Stimulated activated CD4-positive, alpha-beta T cell treated with anti-CD3 and anti-CD28 coated beads, Interleukin-12 subunit alpha, Interleukin-12 subunit beta, amount 100 ng/mL, for 24 hours (primary cell): Measurements from ENCODE around the gene SMIM33.
"Not testable (repeated sequence)": the region's sequence is repeated elsewhere in the genome, so short reads cannot be mapped to it uniquely, and the experiment has no call there.

ENCODE experiments used
- DNase-seq, 2 experiments: peaks; one replicate each; pipeline ENCODE4 v3.0.0-alpha.2; 2020; ENCODE audit warnings: low read depth in 2 of 2

The SMIM33 gene

DNA sequence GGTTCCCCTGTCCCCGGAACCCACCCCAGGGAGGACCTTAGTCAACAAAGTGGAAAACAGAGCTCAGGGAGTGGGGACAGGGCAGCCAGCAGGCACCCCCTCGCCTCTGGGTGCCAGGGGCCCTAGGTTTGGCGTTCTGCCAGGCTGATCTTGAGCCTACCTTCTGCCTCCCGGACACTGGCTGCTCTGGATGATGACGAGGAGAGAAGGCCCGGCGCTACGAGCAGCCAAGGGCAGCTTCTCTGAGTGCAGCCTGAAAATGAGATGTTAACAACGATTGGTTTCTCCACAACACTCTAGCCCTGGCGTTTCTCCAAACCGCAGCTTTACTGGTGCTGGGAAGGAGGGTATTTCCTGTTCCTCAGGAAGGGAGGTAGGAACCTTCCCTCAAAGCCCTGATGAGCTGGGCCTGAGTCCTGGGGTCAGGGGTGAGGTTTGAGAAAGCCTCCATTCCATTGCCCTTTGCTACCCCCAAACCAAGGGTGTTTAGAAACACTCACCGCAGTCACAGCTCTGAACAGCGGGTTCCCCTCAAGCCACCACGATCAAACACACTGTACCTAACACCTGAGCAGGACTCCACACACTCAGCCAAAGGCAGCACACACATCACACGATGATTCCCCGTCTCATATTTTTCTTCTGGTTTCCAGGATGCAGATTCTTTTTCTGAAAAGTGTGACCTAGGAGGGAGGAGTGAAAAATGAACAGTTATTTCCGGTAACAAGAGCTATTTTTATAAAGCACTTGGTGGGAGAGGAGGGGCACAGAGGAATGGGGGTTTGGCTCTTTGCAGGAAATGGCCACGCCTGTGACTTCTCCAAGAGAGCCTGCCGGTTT is 11.5 kb downstream of the SMIM33 start, which contains the start of gene STING1:
Gene STING1 (minus strand): TSS at position 709 of the 840 bp plus-strand sequence. CDS start 1,054 bp downstream, outside the sequence.
- peak; percentile 41 to 75 for DNase-seq

- not testable (repeated sequence) for DNase-seq
Observed at GRCh38 chr5:139482890-139483208, 12.0 kb downstream of the SMIM33 start.

DNA sequence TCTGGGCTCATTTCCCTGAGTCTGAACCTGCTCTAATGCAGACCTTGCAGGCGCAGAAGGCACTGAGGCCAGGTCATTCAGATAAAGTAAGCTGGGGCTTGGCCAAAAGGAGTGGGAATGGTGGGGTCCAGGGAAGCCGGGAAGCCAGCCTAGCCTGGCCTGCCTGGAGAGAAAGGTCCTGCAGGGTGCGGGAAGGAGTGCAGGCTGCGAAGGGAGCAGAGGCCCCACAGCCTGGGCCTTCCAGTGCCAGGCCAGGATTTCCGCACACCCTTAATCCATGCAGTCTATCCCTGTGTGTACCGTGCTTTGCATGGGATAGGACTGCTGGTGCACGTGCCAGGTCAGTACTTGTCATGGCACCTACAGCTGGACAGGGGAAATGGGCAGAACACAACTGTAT is 15.4 kb downstream of the SMIM33 start:
- no peak for DNase-seq

DNA sequence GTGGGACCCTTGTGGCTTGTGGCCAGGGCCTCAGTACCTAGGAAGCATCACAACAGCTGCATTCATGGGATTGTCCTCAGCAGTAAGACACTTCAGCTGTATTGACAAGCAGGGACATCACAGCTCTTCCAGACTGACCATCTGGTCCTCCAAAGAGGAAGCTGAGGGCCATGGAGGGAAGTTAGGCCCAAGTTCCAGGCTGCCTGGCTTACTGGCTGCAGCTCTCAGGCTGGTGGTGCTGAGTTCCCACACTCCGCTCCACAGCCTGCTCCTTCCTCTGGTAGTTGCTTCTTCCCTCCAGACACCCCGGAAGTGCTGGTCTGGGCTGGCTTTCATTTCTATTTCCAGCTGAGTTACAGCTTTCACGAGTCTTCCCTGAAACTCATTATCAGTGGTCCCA is 17.5 kb downstream of the SMIM33 start:
- no peak for DNase-seq

DNA sequence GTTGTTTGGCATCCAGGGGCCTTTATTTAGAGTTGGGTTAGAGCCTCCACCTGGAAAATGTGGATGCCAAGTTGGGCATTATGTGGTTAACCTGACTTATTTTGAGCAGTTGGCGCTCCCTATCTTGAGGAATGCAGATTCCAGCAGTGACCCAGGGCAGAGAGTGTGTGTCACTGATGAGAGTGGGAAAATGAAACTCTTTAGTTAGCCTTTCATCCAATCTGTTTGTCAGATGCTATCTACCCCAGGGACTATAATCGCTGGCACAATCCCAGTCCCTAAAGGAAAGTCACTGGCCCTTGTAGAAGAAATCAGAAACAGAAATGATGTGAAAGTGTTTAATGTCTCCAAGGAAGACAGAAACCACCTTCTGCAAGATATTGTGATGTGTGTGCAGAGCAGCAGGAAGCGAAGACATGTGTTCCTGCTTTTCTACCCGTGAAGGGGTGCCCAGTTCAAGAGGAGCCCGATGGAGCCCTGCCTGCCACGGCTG is 21.9 kb downstream of the SMIM33 start:
- no peak for DNase-seq

DNA sequence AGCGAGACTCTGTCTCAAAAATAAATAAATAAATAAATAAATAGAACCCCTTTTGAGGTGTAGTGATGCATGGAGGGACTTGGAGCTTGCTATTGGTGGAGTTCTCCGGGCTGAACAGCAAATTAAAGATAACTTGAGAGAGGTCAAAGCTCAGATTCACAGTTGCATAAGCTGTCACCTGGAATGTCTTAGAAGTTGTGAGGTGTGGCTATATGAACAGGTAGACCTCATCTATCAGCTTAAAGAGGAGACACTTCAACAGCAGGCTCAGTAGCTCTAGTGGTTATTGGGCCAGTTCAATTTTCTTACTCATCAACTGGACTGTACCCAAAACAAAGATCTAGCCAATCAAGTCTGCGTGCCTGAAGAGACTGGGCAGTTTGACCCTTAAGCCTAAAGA is 23.5 kb downstream of the SMIM33 start:
- no peak for DNase-seq

- no peak for DNase-seq
Observed at GRCh38 chr5:139494832-139495231, 24.0 kb downstream of the SMIM33 start.

DNA sequence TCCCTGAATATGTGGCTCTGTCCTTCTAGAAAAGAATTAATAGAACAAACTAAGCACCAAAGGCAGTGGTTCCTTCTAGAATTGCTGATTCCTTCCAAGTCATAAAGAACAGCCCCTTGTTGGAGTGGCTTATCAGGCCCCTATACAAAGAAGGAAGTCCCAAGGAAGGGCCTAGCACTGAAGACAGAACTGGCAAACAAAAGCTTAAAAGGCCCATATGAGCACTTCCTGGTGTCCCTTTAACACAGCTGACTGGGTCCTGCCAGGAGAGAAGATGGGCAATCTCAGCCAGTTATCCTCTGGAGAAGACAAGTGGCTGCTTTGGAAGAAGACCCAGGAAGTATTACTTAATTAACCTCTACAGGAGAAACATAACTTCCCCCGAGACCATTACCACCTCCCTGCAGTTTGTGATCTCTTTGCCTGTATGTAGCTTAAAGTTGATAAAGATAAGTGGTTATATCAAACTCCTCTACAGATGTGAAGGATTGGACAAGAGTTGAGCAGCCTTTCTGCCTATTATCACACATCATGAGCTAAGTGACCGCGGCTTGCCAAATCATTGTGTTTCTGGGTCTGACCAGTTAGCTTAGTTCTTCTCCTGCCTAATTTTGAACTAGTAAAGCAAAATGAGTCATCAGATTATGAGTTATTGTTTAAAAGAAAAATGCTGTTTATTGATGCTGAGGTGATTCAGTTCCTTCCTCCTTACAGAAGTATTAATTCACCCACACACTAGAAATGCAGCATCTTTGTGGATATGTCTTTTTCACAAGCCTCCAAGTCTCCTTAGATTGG is 25.0 kb downstream of the SMIM33 start:
- no peak for DNase-seq

GRCh38 chr5:139501381-139501780 is 30.6 kb downstream of the SMIM33 start:
- no peak for DNase-seq

DNA sequence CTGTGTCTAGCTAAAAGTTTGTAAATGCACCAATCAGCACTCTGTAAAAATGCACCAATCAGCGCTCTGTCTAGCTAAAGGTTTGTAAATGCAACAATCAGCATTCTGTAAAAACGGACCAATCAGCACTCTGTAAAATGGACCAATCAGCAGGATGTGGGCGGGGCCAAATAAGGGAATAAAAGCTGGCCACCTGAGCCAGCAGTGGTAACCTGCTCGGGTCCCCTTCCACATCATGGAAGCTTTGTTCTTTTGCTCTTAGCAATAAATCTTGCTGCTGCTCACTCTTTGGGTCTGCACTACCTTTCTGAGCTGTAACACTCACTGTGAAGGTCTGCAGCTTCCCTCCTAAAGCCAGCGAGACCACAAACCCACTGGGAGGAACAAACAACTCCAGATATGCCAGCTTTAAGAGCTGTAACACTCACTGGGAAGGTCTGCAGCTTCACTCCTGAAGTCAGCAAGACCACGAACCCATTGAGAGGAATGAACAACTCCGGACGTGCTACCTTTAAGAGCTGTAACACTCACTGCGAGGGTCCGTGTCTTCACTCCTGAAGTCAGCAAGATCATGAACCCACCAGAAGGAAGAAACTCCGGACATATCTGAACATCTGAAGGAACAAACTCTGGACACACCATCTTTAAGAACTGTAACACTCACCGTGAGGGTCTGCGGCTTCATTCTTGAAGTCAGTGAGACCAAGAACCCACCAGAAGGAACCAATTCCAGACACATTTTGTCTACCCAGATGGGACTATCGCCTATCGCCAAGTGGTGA is 32.4 kb downstream of the SMIM33 start:
- DNase-seq: not testable (repeated sequence)

GRCh38 chr5:139503879-139504278 is 33.1 kb downstream of the SMIM33 start:
- not testable (repeated sequence) for DNase-seq

- DNase-seq: not testable (repeated sequence)
Observed at GRCh38 chr5:139504722-139505121, 33.9 kb downstream of the SMIM33 start.

GRCh38 chr5:139512786-139513390 is 42.1 kb downstream of the SMIM33 start:
- DNase-seq: no peak

DNA sequence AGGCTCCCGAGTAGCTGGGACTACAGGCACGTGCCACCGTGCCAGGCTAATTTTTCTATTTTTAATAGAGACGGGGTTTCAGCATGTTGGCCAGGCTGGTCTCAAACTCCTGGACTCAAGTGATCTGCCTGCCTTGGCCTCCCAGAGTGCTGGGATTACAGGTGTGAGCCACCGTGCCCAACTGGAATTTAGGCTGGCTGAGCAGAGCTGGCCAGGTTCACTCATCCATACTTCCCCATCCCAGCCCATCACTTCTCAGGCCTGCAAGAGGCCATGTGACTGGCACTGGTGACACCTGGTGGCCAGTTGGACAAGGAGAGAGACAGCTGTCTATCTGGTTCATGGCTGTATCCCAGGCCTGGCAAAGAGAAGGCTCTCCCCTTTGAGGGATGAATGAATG is 42.6 kb downstream of the SMIM33 start:
- DNase-seq: peak; percentile 51 to 73

DNA sequence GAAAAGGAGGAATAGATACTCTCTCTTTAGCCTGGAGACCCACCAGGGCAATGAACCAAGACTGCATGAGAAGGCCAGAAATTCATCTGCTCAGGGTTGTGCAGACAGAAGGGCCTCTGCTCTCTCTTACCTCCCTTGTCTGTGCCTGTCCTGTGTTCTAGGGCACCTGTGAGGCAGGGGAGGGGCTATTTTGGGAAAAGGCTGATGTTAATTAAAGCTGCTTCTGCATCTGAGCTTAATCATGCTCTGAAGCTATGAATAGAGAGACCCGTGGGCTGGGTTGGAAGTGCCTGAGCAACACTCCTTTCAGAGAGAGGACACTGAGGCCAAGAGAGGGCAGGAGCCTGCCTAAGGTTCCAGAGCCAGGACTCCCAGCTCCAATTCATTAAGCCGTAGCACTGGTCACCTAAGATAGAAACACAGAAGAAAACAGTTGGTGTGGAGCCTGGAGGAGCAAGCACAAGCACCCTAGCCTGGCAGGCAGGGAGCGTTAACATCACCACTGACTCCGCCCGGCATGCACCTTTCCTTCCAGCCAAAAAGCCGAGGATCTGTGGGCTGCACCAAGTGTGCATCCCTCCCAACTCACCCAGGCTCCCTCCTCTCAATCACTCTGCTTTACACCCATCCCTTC is 43.2 kb downstream of the SMIM33 start:
- no peak for DNase-seq

GRCh38 chr5:139514486-139514856 is 43.7 kb downstream of the SMIM33 start:
- no peak for DNase-seq

DNA sequence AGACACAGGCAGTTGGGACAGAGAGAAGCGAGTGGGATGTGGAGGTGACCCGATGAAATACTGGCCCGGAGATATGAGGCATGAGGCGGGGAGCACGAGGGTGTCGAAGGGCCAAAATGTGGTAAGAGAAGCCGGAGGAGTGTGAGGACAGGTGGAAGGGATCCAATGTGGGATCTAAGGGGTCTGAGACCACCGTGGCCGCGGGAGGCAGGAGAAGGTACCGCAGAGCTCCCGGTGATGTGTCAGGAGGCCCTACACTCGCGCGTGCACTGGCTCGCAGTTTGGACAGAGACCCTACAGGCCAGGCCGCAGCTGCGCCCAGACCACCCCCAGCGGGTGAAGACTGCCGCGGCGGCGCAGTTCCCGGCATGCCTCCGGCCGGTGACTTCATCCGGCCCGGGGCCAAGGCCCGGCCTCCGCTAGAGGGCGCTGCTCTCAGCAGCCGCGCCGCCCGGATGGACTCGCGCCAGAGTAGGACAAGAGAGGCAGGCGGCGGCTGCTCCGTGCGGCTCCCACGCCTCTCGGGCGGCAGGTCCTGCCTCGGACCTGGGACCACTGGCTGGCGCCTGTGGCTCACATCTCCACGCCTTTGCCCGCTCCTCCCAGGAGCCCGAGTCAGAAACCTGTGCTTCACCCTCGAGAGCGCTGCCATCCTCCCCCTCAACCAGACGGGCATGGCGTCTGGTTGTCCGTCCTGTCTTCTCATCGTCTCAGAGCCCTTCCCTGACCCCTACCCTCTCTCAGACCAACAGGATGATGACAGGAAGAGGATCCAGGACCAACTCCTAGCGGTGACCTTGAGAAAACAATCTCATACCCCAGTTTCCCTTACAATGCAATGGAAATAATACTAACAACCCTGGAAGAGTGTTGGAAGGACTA is 47.1 kb downstream of the SMIM33 start:
- DNase-seq: peak; percentile 78 to 87
